Measurements from ENCODE around the gene DTNBP1.

Gene DTNBP1

GRCh38 chr6:15491255-15491985 lies 171.4 kb downstream of the DTNBP1 start:
- peak; percentile 66 for DNase-seq
- H3K4me3 ChIP-seq (ENCODE audit: low read length): no peak overlapping the region

DNA sequence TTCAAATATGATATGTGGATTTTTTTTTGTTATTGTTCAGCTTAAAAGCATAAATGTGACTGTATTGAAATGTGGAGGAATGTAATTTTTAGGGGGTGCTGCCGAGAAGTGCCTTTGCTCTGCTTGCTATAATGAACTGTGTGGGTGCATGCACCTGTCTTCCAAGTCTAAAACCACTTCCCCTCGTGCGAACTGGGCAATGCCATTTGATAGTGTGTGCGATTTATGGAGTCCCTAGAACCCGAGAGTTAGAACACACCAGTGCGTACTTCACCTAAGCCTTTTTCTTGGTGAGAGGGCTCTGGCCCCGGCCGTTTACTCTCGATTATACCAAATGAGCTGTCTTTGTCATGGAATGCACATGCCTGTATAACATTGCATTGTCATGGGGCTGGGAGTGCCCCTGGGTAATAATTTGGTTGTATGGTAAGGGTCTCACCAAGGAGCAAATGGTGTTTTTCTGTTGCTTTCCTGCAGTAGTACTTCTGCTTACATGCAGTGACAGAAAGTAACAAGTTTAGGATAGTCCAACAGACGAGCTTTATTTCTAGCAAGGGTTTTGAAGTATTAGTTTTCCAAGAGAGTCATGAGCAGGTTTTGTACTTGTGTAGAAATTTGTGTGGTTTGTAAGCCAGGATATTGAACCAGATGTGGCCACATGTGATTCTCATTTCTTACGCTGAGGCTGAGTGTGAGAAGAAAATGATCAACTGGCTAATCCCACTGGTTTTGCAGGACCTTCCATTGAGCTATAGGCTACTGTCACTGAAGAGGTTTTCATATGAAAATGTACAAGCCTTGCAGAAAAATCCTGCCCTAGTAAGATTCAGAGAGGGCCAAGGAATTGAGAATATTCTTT lies 172.4 kb downstream of the DTNBP1 start:
- Histone ChIP-seq H3K27ac (ENCODE audit: low read depth, low read length) (no peak overlapping the region), H2BK120ac (ENCODE audit: low read depth, low read length) (no peak overlapping the region), H3K27me3 (ENCODE audit: insufficient read depth, low read length, poor library complexity) (no peaks in the 10 kb centered on the region), H2BK5ac (ENCODE audit: low read length) (no peak overlapping the region), H3K4me1 (ENCODE audit: control insufficient read depth, low read depth, low read length) (peaks cover 11% of the 10 kb centered on the region), H2AK5ac (ENCODE audit: low read length) (no peak overlapping the region), H3K18ac (ENCODE audit: low read length) (no peak overlapping the region), H3K4me2 (ENCODE audit: low read length) (no peak overlapping the region), H3K4me3 (ENCODE audit: low read length) (no peak overlapping the region), H2BK15ac (replicated peaks; ENCODE audit: low read depth) (no peak overlapping the region), H3K79me1 (ENCODE audit: low read length) (peaks cover 13% of the 10 kb centered on the region), H3K23ac (ENCODE audit: low read length) (no peak overlapping the region), H3K56ac (ENCODE audit: low read length) (no peak overlapping the region), H3K36me3 (ENCODE audit: control insufficient read depth, insufficient read depth, low read length) (peaks cover 3% of the 10 kb centered on the region), H3K4ac (ENCODE audit: low read depth, low read length) (no peak overlapping the region), H3K79me2 (ENCODE audit: control insufficient read depth, insufficient read depth, low read length) (peaks cover 10% of the 10 kb centered on the region), H4K8ac (ENCODE audit: low read depth, low read length) (no peak overlapping the region), H3K9ac (ENCODE audit: low read length) (no peak overlapping the region), H4K5ac (ENCODE audit: low read length) (no peak overlapping the region)
- WGBS (ENCODE audit: extremely low coverage, insufficient coverage, low lambda C conversion rate): no CpG with 5 or more reads among the region's 11 CpGs
- DNase-seq: no peak

More at GRCh38 chr6:15491255-15491985, 171.4 kb downstream of the DTNBP1 start:
- H2BK15ac ChIP-seq (replicated peaks; ENCODE audit: low read depth): no peak overlapping the region
- no peak overlapping the region for H2BK5ac ChIP-seq (ENCODE audit: low read length)
- peaks cover 11% of the 10 kb centered on the region for H3K4me1 ChIP-seq (ENCODE audit: control insufficient read depth, low read depth, low read length)
- H4K5ac ChIP-seq (ENCODE audit: low read length): no peak overlapping the region
- no peak overlapping the region for H3K27ac ChIP-seq (ENCODE audit: low read depth, low read length)
- H2BK120ac ChIP-seq (ENCODE audit: low read depth, low read length): no peak overlapping the region
- no peak overlapping the region for H3K23ac ChIP-seq (ENCODE audit: low read length)
- no peak overlapping the region for H3K4ac ChIP-seq (ENCODE audit: low read depth, low read length)
- H3K9ac ChIP-seq (ENCODE audit: low read length): peak overlapping the region; percentile 18
- H3K56ac ChIP-seq (ENCODE audit: low read length): peak overlapping the region; percentile 73
- H3K27me3 ChIP-seq (ENCODE audit: insufficient read depth, low read length, poor library complexity): no peaks in the 10 kb centered on the region
- H3K79me1 ChIP-seq (ENCODE audit: low read length): peaks cover 13% of the 10 kb centered on the region
- no CpG with 5 or more reads among the region's 9 CpGs for WGBS (ENCODE audit: extremely low coverage, insufficient coverage, low lambda C conversion rate)
- peaks cover 5% of the 10 kb centered on the region for H3K36me3 ChIP-seq (ENCODE audit: control insufficient read depth, insufficient read depth, low read length)
- no peak overlapping the region for H2AK5ac ChIP-seq (ENCODE audit: low read length)
- H3K18ac ChIP-seq (ENCODE audit: low read length): no peak overlapping the region
- H4K8ac ChIP-seq (ENCODE audit: low read depth, low read length): no peak overlapping the region
- no peak overlapping the region for H3K4me2 ChIP-seq (ENCODE audit: low read length)
- H3K79me2 ChIP-seq (ENCODE audit: control insufficient read depth, insufficient read depth, low read length): peaks cover 9% of the 10 kb centered on the region

DNA sequence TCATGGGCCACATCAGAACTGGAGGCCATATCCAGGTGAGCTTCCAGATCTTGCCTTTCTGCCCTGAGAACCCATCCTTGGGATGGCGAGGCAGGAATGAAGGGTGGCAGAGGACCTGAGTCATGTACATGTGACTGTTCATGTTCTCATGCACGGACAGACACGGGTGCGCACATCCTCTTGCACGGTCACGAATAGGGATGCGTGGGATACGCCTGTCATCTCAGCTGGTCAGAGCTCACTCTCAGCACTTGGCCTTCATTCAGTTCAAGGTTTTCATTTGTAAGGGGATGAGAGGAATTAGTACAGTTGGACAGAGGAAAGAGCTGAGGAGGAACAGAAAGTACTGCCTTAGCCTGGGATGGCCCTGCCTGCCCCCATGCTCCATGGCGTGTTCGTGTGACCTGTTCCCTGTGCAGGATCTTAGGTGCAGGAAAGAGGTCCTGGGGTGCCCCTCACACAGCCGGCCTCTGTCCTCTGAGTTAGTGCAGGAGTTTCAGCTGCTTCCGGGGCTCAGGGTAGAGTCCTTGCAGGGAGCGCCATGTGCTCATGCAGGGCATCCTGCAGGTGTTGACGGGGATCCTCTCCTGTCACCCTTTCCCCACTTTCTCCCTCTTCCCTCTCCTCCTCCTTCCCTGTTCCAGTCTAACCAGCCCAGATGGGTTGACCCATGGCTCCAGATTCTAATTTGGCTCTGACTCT lies 173.4 kb downstream of the DTNBP1 start:
- Histone ChIP-seq H3K23ac (ENCODE audit: low read length) (no peak overlapping the region), H3K4ac (ENCODE audit: low read depth, low read length) (no peak overlapping the region), H3K56ac (ENCODE audit: low read length) (no peak overlapping the region), H3K18ac (ENCODE audit: low read length) (no peak overlapping the region), H2BK15ac (replicated peaks; ENCODE audit: low read depth) (no peak overlapping the region), H2BK5ac (ENCODE audit: low read length) (no peak overlapping the region), H3K9ac (ENCODE audit: low read length) (no peak overlapping the region), H3K36me3 (ENCODE audit: control insufficient read depth, insufficient read depth, low read length) (peaks cover 3% of the 10 kb centered on the region), H3K27ac (ENCODE audit: low read depth, low read length) (no peak overlapping the region), H3K79me2 (ENCODE audit: control insufficient read depth, insufficient read depth, low read length) (peaks cover 9% of the 10 kb centered on the region), H3K79me1 (ENCODE audit: low read length) (peaks cover 11% of the 10 kb centered on the region), H3K4me2 (ENCODE audit: low read length) (no peak overlapping the region), H4K5ac (ENCODE audit: low read length) (no peak overlapping the region), H2BK120ac (ENCODE audit: low read depth, low read length) (no peak overlapping the region), H2AK5ac (ENCODE audit: low read length) (no peak overlapping the region), H3K4me3 (ENCODE audit: low read length) (no peak overlapping the region), H3K27me3 (ENCODE audit: insufficient read depth, low read length, poor library complexity) (no peaks in the 10 kb centered on the region), H3K4me1 (ENCODE audit: control insufficient read depth, low read depth, low read length) (peaks cover 11% of the 10 kb centered on the region), H4K8ac (ENCODE audit: low read depth, low read length) (no peak overlapping the region)
- no CpG with 5 or more reads among the region's 14 CpGs for WGBS (ENCODE audit: extremely low coverage, insufficient coverage, low lambda C conversion rate)
- no peak for DNase-seq

GRCh38 chr6:15487262-15487661 lies 175.6 kb downstream of the DTNBP1 start:
- WGBS (ENCODE audit: extremely low coverage, insufficient coverage, low lambda C conversion rate): no CpG with 5 or more reads among the region's 13 CpGs
- DNase-seq: no peak
- no peak overlapping the region for H4K5ac ChIP-seq (ENCODE audit: low read length)
- H2BK120ac ChIP-seq (ENCODE audit: low read depth, low read length): no peak overlapping the region
- no peak overlapping the region for H3K4ac ChIP-seq (ENCODE audit: low read depth, low read length)
- H3K4me3 ChIP-seq (ENCODE audit: low read length): no peak overlapping the region
- no peak overlapping the region for H3K18ac ChIP-seq (ENCODE audit: low read length)
- H3K23ac ChIP-seq (ENCODE audit: low read length): no peak overlapping the region
- H2BK5ac ChIP-seq (ENCODE audit: low read length): no peak overlapping the region
- H2BK15ac ChIP-seq (replicated peaks; ENCODE audit: low read depth): no peak overlapping the region
- no peak overlapping the region for H3K27ac ChIP-seq (ENCODE audit: low read depth, low read length)
- H2AK5ac ChIP-seq (ENCODE audit: low read length): no peak overlapping the region
- no peak overlapping the region for H3K56ac ChIP-seq (ENCODE audit: low read length)
- H3K27me3 ChIP-seq (ENCODE audit: insufficient read depth, low read length, poor library complexity): no peaks in the 10 kb centered on the region
- peaks cover 22% of the 10 kb centered on the region for H3K79me2 ChIP-seq (ENCODE audit: control insufficient read depth, insufficient read depth, low read length)
- peaks cover 3% of the 10 kb centered on the region for H3K4me1 ChIP-seq (ENCODE audit: control insufficient read depth, low read depth, low read length)
- no peak overlapping the region for H3K4me2 ChIP-seq (ENCODE audit: low read length)
- H3K9ac ChIP-seq (ENCODE audit: low read length): no peak overlapping the region
- no peak overlapping the region for H4K8ac ChIP-seq (ENCODE audit: low read depth, low read length)
- peaks cover 3% of the 10 kb centered on the region for H3K36me3 ChIP-seq (ENCODE audit: control insufficient read depth, insufficient read depth, low read length)
- H3K79me1 ChIP-seq (ENCODE audit: low read length): peaks cover 12% of the 10 kb centered on the region

DNA sequence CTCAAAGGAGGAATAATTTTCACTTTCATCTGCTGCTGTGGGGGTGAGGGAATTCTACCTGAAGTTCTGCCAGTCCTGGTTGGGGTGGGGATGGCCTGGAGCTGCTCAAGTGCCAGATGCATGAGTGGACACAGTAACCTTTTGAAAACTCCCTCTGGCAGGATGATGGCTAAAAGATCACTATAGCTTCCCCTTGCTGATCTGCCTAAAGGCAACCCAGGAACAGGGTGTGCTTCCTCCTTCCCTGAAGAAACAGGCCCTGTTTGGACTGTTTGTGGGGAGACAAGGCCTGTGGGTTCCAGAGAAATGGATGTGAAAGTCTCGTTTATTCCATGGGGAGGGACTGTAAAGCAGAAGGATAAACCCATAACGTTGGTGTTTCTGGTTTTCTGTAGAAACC lies 176.9 kb downstream of the DTNBP1 start:
- Histone ChIP-seq H3K4ac (ENCODE audit: low read depth, low read length) (no peak overlapping the region), H2AK5ac (ENCODE audit: low read length) (no peak overlapping the region), H2BK5ac (ENCODE audit: low read length) (no peak overlapping the region), H3K23ac (ENCODE audit: low read length) (no peak overlapping the region), H3K18ac (ENCODE audit: low read length) (no peak overlapping the region), H4K8ac (ENCODE audit: low read depth, low read length) (no peak overlapping the region), H2BK15ac (replicated peaks; ENCODE audit: low read depth) (no peak overlapping the region), H3K27ac (ENCODE audit: low read depth, low read length) (no peak overlapping the region), H3K56ac (ENCODE audit: low read length) (no peak overlapping the region), H3K36me3 (ENCODE audit: control insufficient read depth, insufficient read depth, low read length) (peaks cover 3% of the 10 kb centered on the region), H3K79me1 (ENCODE audit: low read length) (peaks cover 10% of the 10 kb centered on the region), H3K4me3 (ENCODE audit: low read length) (no peak overlapping the region), H3K4me1 (ENCODE audit: control insufficient read depth, low read depth, low read length) (peaks cover 1% of the 10 kb centered on the region), H4K5ac (ENCODE audit: low read length) (no peak overlapping the region), H3K4me2 (ENCODE audit: low read length) (no peak overlapping the region), H3K27me3 (ENCODE audit: insufficient read depth, low read length, poor library complexity) (no peaks in the 10 kb centered on the region), H3K79me2 (ENCODE audit: control insufficient read depth, insufficient read depth, low read length) (peaks cover 24% of the 10 kb centered on the region), H3K9ac (ENCODE audit: low read length) (no peak overlapping the region), H2BK120ac (ENCODE audit: low read depth, low read length) (no peak overlapping the region)
- WGBS (ENCODE audit: extremely low coverage, insufficient coverage, low lambda C conversion rate): no CpG with 5 or more reads among the region's 2 CpGs
- DNase-seq: no peak

All from mesendoderm (in vitro differentiated cells).